Tibial nerve (tissue), 4 donors: ENCODE data around the gene RGS6. TPM values are rescaled to one million over a fixed set of nuclear protein-coding genes. Genes with fewer than 3 reads are reported as not detected.
A peak's percentile ranks its signal among the peaks of the same experiment; 100 is the strongest.

Experiments used
- DNase-seq, 2 donors: peaks; one replicate each; pipeline ENCODE4 v3.0.0-alpha.2; 2019; ENCODE audit warnings: low spot score in 2 of 2
- H3K27ac ChIP-seq, 4 donors: fragments of 200-600 bp; sonication (generic) in 3 of 4; one replicate each; pipeline ENCODE4 v1.5.1; 2017 to 2019; ENCODE audit warnings: mild to moderate bottlenecking in 1 of 4
- H3K27me3 ChIP-seq, 2 donors: fragments of 200-600 bp; sonication (generic) in 1 of 2; one replicate each; pipeline versions ENCODE4 v1.5.1 to v1.6.0; 2017 to 2019
- H3K36me3 ChIP-seq, 3 donors: fragments of 200-600 bp; sonication (generic); one replicate each; pipeline ENCODE4 v1.5.1; 2018 to 2019
- H3K4me1 ChIP-seq, 4 donors: fragments of 200-600 bp; sonication (generic) in 3 of 4; one replicate each; pipeline ENCODE4 v1.5.1; 2017 to 2019
- H3K4me3 ChIP-seq, 4 donors: fragments of 200-600 bp; sonication (generic) in 3 of 4; one replicate each; pipeline ENCODE4 v1.5.1; 2017 to 2019; ENCODE audit warnings: mild to moderate bottlenecking in 1 of 4, moderate library complexity in 1 of 4
- H3K9me3 ChIP-seq, 4 donors: fragments of 200-600 bp; sonication (generic) in 3 of 4; one replicate each; pipeline ENCODE4 v1.5.1; 2017 to 2019
- CTCF ChIP-seq, 5 experiments: fragments of 200-600 bp in 3 of 5; fragments of 450-650 bp in 2 of 5; sonication (generic) in 3 of 5; IDR thresholded peaks; one replicate each; pipeline ENCODE4 v1.5.1; 2016 to 2019; ENCODE audit warnings: antibody characterized with exemption in 5 of 5, mild to moderate bottlenecking in 3 of 5, moderate library complexity in 2 of 5
- EP300 ChIP-seq, 2 donors: sonication (generic); formaldehyde crosslinking; IDR thresholded peaks; one replicate each; pipeline ENCODE4 v1.6.1; 2017; ENCODE audit warnings: antibody characterized with exemption in 2 of 2, mild to moderate bottlenecking in 1 of 2
- POLR2A ChIP-seq, 2 donors: fragments of 450-650 bp; IDR thresholded peaks; one replicate each; pipeline ENCODE4 v1.6.1; 2017; ENCODE audit warnings: antibody characterized with exemption in 2 of 2, mild to moderate bottlenecking in 2 of 2, moderate library complexity in 2 of 2
- WGBS, 2 donors: methylation state at CpG; one replicate each; pipeline ENCODE4 v1.1.5; 2018; 5-methylcytosine and 5-hydroxymethylcytosine counted together
- total RNA-seq, 4 donors: library from RNA; depleted of rRNA; stranded (reverse); fragments of >200 nt; gene quantifications; one replicate each; pipeline ENCODE4 v1.1.0, GENCODE V29; 2016

Gene RGS6
- total RNA-seq, 4 donors from 2014 or later, result 43.5 to 67.2 (median 54.7) TPM

GRCh38 chr14:72278316-72278715 lies 346.1 kb downstream of the RGS6 start:
- H3K9me3 ChIP-seq, result peaks cover 0 to 5% (median 0%) of the 10 kb centered on the region in 4 donors
- WGBS, 2 donors, result 93 to 94% methylated on average over 3 of the region's 3 CpGs
- no peak for TF ChIP-seq CTCF (IDR thresholded peaks at IDR 0.05)
- no peak for TF ChIP-seq POLR2A (IDR thresholded peaks at IDR 0.05)
- TF ChIP-seq EP300 (IDR thresholded peaks at IDR 0.05), result no peak

GRCh38 chr14:72284176-72284575 lies 351.9 kb downstream of the RGS6 start:
- H3K4me3 ChIP-seq, result no peak overlapping the region
- DNase-seq, result no peak
- WGBS, 2 donors, result 88 to 92% methylated on average over 4 of the region's 4 CpGs
- no peak overlapping the region for H3K27ac ChIP-seq
- no peaks in the 10 kb centered on the region for H3K4me1 ChIP-seq
- no peak for TF ChIP-seq CTCF (IDR thresholded peaks at IDR 0.05)
- no peak for TF ChIP-seq POLR2A (IDR thresholded peaks at IDR 0.05)
- TF ChIP-seq EP300 (IDR thresholded peaks at IDR 0.05), result no peak
- no peaks in the 10 kb centered on the region for H3K27me3 ChIP-seq
- no peaks in the 10 kb centered on the region for H3K36me3 ChIP-seq
- peaks cover 0 to 32% (median 4%) of the 10 kb centered on the region in 4 donors for H3K9me3 ChIP-seq

More at GRCh38 chr14:72278316-72278715, 346.1 kb downstream of the RGS6 start:
- Histone ChIP-seq H3K36me3 (no peaks in the 10 kb centered on the region), H3K4me3 (no peak overlapping the region), H3K4me1 (no peaks in the 10 kb centered on the region), H3K27me3 (no peaks in the 10 kb centered on the region), H3K27ac (no peak overlapping the region)
- no peak for DNase-seq

GRCh38 chr14:72290241-72290640 lies 358.0 kb downstream of the RGS6 start:
- H3K4me1 ChIP-seq, result no peaks in the 10 kb centered on the region
- no peaks in the 10 kb centered on the region for H3K36me3 ChIP-seq
- H3K27me3 ChIP-seq, result no peaks in the 10 kb centered on the region
- no peak for DNase-seq
- peaks cover 0 to 8% (median 0%) of the 10 kb centered on the region in 4 donors for H3K9me3 ChIP-seq
- no peak overlapping the region for H3K4me3 ChIP-seq
- no peak overlapping the region for H3K27ac ChIP-seq
- WGBS, 2 donors, result 65 to 73% methylated on average over 4 of the region's 4 CpGs
- no peak for TF ChIP-seq POLR2A (IDR thresholded peaks at IDR 0.05)
- TF ChIP-seq EP300 (IDR thresholded peaks at IDR 0.05), result no peak
- no peak for TF ChIP-seq CTCF (IDR thresholded peaks at IDR 0.05)

GRCh38 chr14:72291908-72292688 lies 359.9 kb downstream of the RGS6 start:
- H3K27ac ChIP-seq, result peak overlapping the region in 1 of 4 donors; percentile 9

More at GRCh38 chr14:72291908-72292688, 359.9 kb downstream of the RGS6 start:
- Histone ChIP-seq H3K4me3 (peak overlapping the region in 1 of 4 donors; percentile 4), H3K36me3 (no peaks in the 10 kb centered on the region), H3K9me3 (peaks cover 0 to 8% (median 0%) of the 10 kb centered on the region in 4 donors), H3K4me1 (no peaks in the 10 kb centered on the region), H3K27me3 (no peaks in the 10 kb centered on the region)
- TF ChIP-seq POLR2A (IDR thresholded peaks at IDR 0.05) (no peak), CTCF (IDR thresholded peaks at IDR 0.05) (peak; percentile 40 to 66 (median 63)), EP300 (IDR thresholded peaks at IDR 0.05) (peak in 1 of 2 donors; percentile 22)
- 45 to 48% methylated on average over 16 of the region's 16 CpGs for WGBS, 2 donors
- DNase-seq, result peak in 1 of 2 donors; percentile 77
